ENCODE data around the gene LHFPL3. TPM values are rescaled to one million over a fixed set of nuclear protein-coding genes. Genes with fewer than 3 reads are reported as not detected.

Gene LHFPL3
- total RNA-seq, 2 experiments from 2014 or later: not detected

DNA sequence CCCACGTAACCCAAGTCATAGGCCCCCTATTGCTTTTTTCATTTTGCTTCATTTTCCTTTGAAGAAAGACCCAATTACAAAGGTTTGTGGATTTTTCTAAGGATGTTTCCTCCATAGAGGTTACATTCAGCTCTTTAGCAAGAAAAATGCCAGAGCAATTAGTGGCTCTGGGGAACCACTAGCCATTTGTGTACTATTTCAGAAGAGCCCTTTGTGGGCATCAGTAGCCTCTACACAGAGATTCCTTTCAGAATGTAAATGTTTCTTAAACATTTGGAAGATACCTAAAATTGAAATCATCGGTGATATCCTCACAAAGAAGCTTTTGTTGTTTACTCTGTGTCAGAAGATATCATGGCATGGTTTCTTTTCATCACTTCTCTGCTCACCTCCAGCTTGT lies 394.6 kb downstream of the LHFPL3 start:
- no peak overlapping the region for H3K4me3 Mint-ChIP-seq
- no peaks in the 10 kb centered on the region for H3K4me1 Mint-ChIP-seq
- H3K27ac Mint-ChIP-seq: no peak overlapping the region
- ChIA-PET POLR2A (no interaction called here), CTCF (no interaction called here)
- H3K27me3 Mint-ChIP-seq: no peaks in the 10 kb centered on the region
- DNase-seq: no peak
- H3K36me3 Mint-ChIP-seq (ENCODE audit: low read depth): no peaks in the 10 kb centered on the region
- H3K9me3 Mint-ChIP-seq: peaks cover 3% of the 10 kb centered on the region

DNA sequence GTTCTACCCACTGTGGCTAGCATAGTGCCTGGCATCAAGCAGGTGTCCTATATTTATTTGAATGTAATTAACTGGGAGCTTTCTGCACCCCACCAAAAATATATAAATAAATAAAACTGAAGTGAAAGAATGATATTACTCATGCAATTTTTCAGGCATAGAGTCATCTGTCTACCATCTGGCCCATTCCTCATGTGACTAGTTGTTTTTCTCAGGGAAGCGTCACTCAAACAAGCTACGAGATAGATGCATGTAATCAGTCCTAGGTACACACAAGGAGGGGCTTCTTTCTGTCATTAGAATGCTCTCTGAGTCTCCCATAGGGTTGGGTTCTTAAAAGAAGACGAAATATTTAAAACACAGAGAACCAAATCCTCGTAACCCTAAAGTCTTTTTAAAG lies 430.1 kb downstream of the LHFPL3 start:
- CTCF ChIA-PET: no interaction called here
- POLR2A ChIA-PET: no interaction called here
- Mint-ChIP-seq H3K27me3 (peaks cover 7% of the 10 kb centered on the region), H3K4me3 (no peak overlapping the region), H3K4me1 (no peaks in the 10 kb centered on the region), H3K27ac (no peak overlapping the region), H3K36me3 (ENCODE audit: low read depth) (no peaks in the 10 kb centered on the region), H3K9me3 (no peaks in the 10 kb centered on the region)
- no peak for DNase-seq

DNA sequence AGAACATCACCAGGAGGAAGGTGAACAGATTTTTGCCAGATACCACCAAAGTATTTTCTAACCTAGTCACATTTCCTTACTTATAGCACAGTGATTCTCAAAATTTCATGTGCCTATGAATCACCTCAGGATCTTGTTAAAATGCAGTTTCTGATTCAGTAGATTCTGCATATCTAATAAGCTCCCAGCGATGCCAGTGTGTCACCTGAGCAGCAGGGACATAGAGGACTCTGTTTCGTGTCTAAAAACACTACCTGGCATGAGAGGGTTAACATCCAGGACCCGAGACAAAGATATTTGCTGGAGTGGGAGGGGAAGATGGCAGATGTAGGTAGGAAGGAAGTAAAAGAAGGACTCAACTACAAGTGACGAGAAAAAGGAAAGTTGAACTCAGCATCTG lies 433.5 kb downstream of the LHFPL3 start:
- ChIA-PET CTCF (no interaction called here), POLR2A (no interaction called here)
- Mint-ChIP-seq H3K36me3 (ENCODE audit: low read depth) (no peaks in the 10 kb centered on the region), H3K9me3 (no peaks in the 10 kb centered on the region), H3K27me3 (peaks cover 11% of the 10 kb centered on the region), H3K27ac (no peak overlapping the region), H3K4me1 (no peaks in the 10 kb centered on the region), H3K4me3 (no peak overlapping the region)
- DNase-seq: no peak

DNA sequence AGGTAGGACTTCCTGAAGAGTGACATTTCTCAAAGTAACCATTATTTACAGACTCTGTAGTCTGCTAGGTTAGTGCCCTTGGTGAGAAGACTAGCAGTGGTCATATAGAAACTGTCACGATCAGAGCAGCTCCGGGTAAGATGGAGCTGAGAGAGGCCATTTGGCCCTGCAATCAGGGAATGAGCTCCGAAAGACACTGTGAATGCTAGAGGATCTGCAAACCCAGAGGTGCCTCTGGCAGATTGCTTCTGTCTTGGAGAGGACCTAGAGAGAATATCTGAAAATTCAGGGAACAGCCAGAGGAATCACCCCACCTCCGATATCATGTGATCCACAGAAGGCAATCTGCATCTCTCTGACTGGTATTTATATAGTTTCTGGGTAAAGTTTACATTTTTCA lies 438.7 kb downstream of the LHFPL3 start:
- DNase-seq: no peak
- peaks cover 15% of the 10 kb centered on the region for H3K27me3 Mint-ChIP-seq
- CTCF ChIA-PET: no interaction called here

DNA sequence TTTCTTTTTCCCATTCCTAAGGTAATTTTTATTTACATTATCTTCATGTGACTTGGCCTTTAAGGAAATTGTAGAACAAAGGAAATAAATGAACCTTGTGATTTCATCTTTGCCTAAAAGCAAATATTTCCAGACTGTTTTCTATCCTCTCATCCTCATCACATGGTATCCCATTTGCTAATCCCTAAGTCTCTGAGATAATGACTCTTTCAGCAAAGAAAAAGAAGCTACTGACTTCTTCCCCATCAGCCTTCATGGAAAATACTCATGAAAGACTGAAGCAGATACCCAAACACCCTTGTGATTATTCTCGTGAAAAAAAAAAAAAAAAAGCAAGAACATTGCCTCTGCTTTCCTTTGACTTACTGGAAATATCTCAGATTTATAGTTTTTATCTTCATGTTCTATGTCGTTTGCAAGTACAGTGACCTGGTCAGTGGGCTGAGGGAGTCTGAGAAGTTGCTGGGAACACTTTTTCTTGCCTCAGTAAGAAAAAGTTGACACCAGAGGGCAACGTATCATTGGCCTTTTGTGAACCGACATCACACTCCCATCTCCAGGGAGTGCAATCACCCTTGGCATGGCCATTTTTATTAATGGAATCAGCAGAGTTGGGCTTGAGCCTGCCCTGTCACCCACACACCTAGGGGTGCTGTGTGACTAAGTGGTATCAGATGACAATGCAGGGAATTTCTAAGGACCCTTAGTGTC lies 439.6 kb downstream of the LHFPL3 start:
- H3K36me3 Mint-ChIP-seq (ENCODE audit: low read depth): no peaks in the 10 kb centered on the region
- DNase-seq: no peak
- H3K9me3 Mint-ChIP-seq: peaks cover 2% of the 10 kb centered on the region
- H3K4me1 Mint-ChIP-seq: no peaks in the 10 kb centered on the region
- no peak overlapping the region for H3K4me3 Mint-ChIP-seq
- H3K27ac Mint-ChIP-seq: no peak overlapping the region
- H3K27me3 Mint-ChIP-seq: peaks cover 15% of the 10 kb centered on the region
- ChIA-PET POLR2A (no interaction called here), CTCF (interaction anchor here (0.6 kb wide), 1 partner anchor 699 kb away, joined by 5 read pairs; no protein-coding TSS in a partner anchor)

More for the DNA sequence above, 438.7 kb downstream of the LHFPL3 start:
- Mint-ChIP-seq H3K4me3 (no peak overlapping the region), H3K9me3 (peaks cover 2% of the 10 kb centered on the region), H3K4me1 (no peaks in the 10 kb centered on the region), H3K27ac (no peak overlapping the region), H3K36me3 (ENCODE audit: low read depth) (no peaks in the 10 kb centered on the region)
- POLR2A ChIA-PET: no interaction called here

DNA sequence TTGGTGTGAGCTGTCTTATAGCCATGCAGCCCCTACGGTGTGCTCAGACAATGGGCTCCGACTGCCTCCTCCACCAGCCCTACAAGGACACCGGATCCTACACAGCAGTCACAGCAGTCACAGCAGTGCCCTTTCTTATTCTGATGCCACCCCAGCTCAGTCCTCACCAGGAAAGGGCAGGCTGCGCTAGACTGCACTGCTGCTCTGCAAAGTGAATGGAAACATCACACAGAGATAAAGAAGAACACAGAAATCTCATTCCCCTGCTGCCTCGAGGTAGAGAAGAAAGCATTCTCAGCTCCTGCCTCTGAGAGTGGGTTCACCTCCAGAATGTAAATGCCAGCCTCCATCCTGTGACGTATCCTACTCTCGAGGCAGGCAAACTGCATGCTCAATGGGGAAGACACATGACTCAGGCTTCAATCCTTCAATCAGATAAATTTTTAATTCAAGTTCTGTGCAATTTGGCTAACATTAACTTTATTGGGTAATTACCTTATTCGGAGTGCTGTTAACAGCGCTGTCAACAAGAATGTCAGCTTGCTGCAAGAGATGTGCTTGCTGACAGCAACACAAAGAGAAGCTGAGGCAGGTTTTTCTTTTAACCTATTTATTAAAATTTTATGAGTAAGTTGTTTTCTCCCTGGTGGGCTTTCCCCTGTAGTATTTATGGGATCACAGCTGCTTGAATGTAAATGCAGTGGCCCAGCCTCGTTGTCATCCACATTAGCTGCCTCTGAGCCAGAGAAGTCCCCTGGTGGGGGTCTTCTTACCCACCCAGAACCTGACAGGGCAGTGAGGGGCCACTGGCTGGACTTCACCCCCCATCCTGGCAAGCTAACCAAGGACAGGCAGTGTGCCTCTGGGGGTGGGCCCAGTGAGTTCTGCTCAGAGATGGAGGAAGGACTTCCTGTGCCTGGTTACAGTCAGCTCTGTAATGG lies 444.3 kb downstream of the LHFPL3 start:
- H3K36me3 Mint-ChIP-seq (ENCODE audit: low read depth): no peaks in the 10 kb centered on the region
- CTCF ChIA-PET: no interaction called here

DNA sequence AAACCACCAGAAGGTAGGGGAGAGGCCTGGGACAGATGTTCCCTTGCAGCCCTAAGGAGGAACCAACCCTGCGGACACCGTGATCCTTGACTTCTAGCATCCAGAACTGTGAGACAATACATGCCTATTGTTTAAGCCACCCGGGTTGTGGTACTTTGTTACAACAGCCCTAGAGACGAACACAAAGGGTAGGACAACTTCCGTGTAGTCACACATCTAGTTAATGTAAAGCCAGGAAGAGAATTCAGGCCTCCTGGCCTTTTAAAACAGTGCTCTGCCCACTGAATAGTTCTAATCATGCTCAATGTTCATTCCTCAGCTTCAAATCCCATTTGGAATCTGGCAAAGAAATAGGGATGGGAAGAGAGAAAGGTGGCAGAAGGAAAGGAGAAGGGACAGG lies 445.4 kb downstream of the LHFPL3 start:
- no peaks in the 10 kb centered on the region for H3K36me3 Mint-ChIP-seq (ENCODE audit: low read depth)
- H3K4me1 Mint-ChIP-seq: no peaks in the 10 kb centered on the region
- CTCF ChIA-PET: no interaction called here
- no peak overlapping the region for H3K27ac Mint-ChIP-seq
- no peak overlapping the region for H3K4me3 Mint-ChIP-seq
- POLR2A ChIA-PET: no interaction called here
- H3K9me3 Mint-ChIP-seq: peaks cover 2% of the 10 kb centered on the region
- DNase-seq: no peak
- peaks cover 6% of the 10 kb centered on the region for H3K27me3 Mint-ChIP-seq

More for the DNA sequence above, 444.3 kb downstream of the LHFPL3 start:
- H3K27me3 Mint-ChIP-seq: peaks cover 12% of the 10 kb centered on the region
- no peak for DNase-seq
- peaks cover 2% of the 10 kb centered on the region for H3K9me3 Mint-ChIP-seq
- no peak overlapping the region for H3K4me3 Mint-ChIP-seq
- no peak overlapping the region for H3K27ac Mint-ChIP-seq
- POLR2A ChIA-PET: no interaction called here
- H3K4me1 Mint-ChIP-seq: no peaks in the 10 kb centered on the region

DNA sequence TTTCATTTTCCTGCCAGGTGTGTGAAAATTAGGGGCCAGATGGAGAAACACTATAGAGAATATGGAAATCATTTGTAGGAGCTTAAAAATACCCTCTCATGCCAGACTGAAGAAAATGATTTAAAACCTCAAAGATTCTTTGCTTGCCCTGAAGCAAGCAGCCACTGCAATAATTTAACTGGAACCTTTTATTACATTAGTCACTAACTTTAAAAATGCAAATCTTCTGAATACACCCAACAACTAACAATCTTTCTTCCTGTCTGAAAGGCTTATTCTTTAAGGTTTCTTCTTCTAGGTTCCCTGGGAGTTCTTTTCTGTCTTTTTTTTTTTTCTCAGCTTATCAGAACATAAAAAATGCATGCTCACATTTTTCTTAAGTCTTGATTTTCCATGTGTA lies 447.1 kb downstream of the LHFPL3 start:
- CTCF ChIA-PET: no interaction called here
- no peaks in the 10 kb centered on the region for H3K9me3 Mint-ChIP-seq
- no peaks in the 10 kb centered on the region for H3K36me3 Mint-ChIP-seq (ENCODE audit: low read depth)
- H3K4me1 Mint-ChIP-seq: no peaks in the 10 kb centered on the region
- no peak overlapping the region for H3K4me3 Mint-ChIP-seq
- H3K27me3 Mint-ChIP-seq: no peaks in the 10 kb centered on the region
- no peak for DNase-seq
- no peak overlapping the region for H3K27ac Mint-ChIP-seq
- POLR2A ChIA-PET: no interaction called here

DNA sequence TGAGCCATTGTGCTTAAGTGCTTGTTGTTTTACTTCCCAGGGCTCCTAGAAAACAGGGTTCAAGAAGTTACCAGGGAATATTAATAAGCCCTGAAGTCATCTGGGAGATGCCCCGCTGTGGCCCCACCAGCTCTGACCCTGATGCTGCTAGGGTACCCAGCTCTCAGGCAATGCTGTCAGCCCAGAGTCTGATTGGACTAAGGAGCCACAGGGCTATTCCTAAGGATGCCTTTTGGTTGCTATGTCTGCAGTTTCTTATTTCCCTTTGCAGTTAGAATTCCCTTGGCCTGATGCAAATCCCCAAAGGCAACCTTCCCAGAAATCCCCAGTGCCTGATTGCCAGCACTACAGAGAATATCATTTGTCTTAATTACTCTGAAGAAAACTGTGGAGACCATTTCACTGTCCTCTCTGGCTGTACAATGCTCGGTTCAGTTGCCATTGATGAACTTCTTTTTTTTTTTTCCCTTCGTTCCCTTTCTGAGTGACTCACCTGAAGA lies 448.9 kb downstream of the LHFPL3 start:
- ChIA-PET CTCF (no interaction called here), POLR2A (no interaction called here)
- Mint-ChIP-seq H3K9me3 (no peaks in the 10 kb centered on the region), H3K27ac (no peak overlapping the region), H3K27me3 (no peaks in the 10 kb centered on the region), H3K4me3 (no peak overlapping the region), H3K4me1 (no peaks in the 10 kb centered on the region), H3K36me3 (ENCODE audit: low read depth) (no peaks in the 10 kb centered on the region)
- no peak for DNase-seq

DNA sequence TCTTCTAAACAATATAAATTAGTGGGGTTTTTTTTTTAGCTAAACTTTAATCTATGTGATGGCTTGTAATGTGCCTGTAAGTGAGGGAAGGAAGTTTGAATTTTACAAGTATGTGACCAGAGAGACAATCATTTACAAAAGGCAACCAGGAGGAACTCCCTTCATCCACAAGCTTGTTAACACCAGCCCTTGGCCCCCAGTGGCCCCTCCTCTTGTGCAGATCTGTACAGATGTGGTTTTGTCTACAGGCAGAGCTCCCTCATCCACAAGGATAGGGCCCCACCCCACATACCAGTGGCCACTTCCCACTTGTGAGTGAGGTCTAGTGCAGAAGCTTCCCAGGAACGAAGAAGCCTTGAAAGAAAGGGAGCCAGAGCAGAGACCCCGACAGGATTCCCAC lies 451.5 kb downstream of the LHFPL3 start:
- no peaks in the 10 kb centered on the region for H3K9me3 Mint-ChIP-seq
- ChIA-PET CTCF (no interaction called here), POLR2A (no interaction called here)
- H3K36me3 Mint-ChIP-seq (ENCODE audit: low read depth): no peaks in the 10 kb centered on the region
- H3K27ac Mint-ChIP-seq: no peak overlapping the region
- H3K27me3 Mint-ChIP-seq: no peaks in the 10 kb centered on the region
- H3K4me3 Mint-ChIP-seq: no peak overlapping the region
- no peak for DNase-seq
- no peaks in the 10 kb centered on the region for H3K4me1 Mint-ChIP-seq

DNA sequence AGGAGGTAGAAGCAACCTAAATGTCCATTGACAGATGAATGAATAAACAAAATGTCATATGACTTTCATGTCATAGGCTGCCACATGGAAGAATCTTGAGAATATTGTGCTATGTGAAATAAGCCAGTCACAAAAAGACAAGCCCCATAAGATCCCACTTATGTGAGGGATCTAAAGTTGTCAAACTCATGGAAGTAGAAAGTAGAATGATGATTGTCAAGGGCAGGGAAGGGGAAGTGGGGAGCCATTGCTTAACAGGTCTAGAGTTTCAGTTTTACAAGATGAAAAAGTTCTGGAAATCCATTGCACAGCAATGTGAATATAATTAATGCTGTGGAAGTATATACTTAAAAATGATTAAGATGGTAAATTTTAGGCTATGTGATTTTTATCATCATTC lies 456.3 kb downstream of the LHFPL3 start:
- H3K9me3 Mint-ChIP-seq: no peaks in the 10 kb centered on the region
- POLR2A ChIA-PET: no interaction called here
- no peak for DNase-seq
- H3K4me3 Mint-ChIP-seq: no peak overlapping the region
- H3K4me1 Mint-ChIP-seq: no peaks in the 10 kb centered on the region
- H3K36me3 Mint-ChIP-seq (ENCODE audit: low read depth): no peaks in the 10 kb centered on the region
- CTCF ChIA-PET: no interaction called here
- H3K27me3 Mint-ChIP-seq: peaks cover 5% of the 10 kb centered on the region
- no peak overlapping the region for H3K27ac Mint-ChIP-seq

DNA sequence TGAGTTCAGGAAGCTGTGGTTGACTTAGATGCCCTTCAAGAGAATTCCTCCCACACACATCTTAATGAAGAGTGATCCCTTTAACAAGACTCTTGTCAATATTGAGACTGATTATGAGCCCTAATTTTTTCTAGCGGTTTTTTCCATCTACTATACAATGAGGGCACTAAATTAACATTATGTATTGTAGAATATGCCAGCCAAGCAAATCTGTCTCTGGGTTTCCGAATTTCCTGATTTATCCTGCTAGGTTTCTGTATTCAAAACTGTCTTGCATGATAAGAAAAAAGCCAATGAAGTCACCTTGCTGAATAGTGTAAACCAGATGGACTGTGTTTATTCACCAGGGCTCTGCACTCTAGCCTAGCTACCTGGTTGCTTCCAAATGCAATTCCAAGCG lies 461.4 kb downstream of the LHFPL3 start:
- CTCF ChIA-PET: interaction anchor here (1.6 kb wide), 1 partner anchor 10 kb away, joined by 4 read pairs; no protein-coding TSS in a partner anchor
- H3K27me3 Mint-ChIP-seq: peaks cover 10% of the 10 kb centered on the region
- DNase-seq: no peak

DNA sequence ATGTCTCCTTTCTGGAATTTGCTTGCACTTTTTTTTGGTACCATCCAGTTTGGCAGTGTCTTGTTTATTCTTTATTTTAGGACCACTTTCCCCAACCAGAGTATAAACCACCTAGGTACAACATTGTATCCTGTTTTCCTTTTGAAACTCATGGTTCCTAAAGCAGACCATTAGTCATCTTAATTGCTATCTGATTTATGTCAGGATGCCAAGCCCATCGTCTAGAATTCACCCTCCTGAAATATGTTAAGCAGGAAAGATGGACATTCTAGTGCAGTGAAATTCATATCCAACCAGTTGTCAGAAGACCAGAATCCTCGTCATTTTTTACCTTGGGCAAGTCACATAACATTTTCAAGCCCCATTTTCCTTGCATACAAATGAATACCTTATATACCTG lies 462.0 kb downstream of the LHFPL3 start:
- CTCF ChIA-PET: interaction anchor here (1.6 kb wide), 1 partner anchor 10 kb away, joined by 4 read pairs; no protein-coding TSS in a partner anchor
- POLR2A ChIA-PET: no interaction called here

More for the DNA sequence above, 461.4 kb downstream of the LHFPL3 start:
- Mint-ChIP-seq H3K36me3 (ENCODE audit: low read depth) (no peaks in the 10 kb centered on the region), H3K4me3 (no peak overlapping the region), H3K27ac (no peak overlapping the region), H3K9me3 (no peaks in the 10 kb centered on the region), H3K4me1 (no peaks in the 10 kb centered on the region)
- POLR2A ChIA-PET: no interaction called here

More for the DNA sequence above, 462.0 kb downstream of the LHFPL3 start:
- H3K9me3 Mint-ChIP-seq: no peaks in the 10 kb centered on the region
- H3K36me3 Mint-ChIP-seq (ENCODE audit: low read depth): no peaks in the 10 kb centered on the region
- DNase-seq: no peak
- H3K4me3 Mint-ChIP-seq: no peak overlapping the region
- no peak overlapping the region for H3K27ac Mint-ChIP-seq
- no peaks in the 10 kb centered on the region for H3K4me1 Mint-ChIP-seq
- peaks cover 12% of the 10 kb centered on the region for H3K27me3 Mint-ChIP-seq

Measured in activated CD4-positive, alpha-beta T cell treated with anti-CD3 and anti-CD28 coated beads, Interleukin-2, amount 10 ng/mL, durations not matched to agents 7 days and 5 days (primary cell).